Endothelial cell (in vitro differentiated cells): ENCODE results near the gene ASPA. TPM values are rescaled to one million over a fixed set of nuclear protein-coding genes. Genes with fewer than 3 reads are reported as not detected.
A peak's percentile ranks its signal among the peaks of the same experiment; 100 is the strongest.

Experiments
- DNase-seq: peaks from one replicate; pipeline ENCODE4 v3.0.0; 2021; ENCODE audit warnings: low spot score
- H3K27ac Mint-ChIP-seq: one replicate; pipeline ENCODE4 v1.8.0; 2021; ENCODE audit warnings: mixed read lengths, inconsistent platforms; ENCODE audit not compliant: unreplicated experiment
- H3K27me3 Mint-ChIP-seq: one replicate; pipeline ENCODE4 v1.8.0; 2021; ENCODE audit warnings: mild to moderate bottlenecking, moderate library complexity, mixed read lengths, inconsistent platforms; ENCODE audit not compliant: unreplicated experiment
- H3K36me3 Mint-ChIP-seq: one replicate; pipeline ENCODE4 v1.8.0; 2021; ENCODE audit warnings: mild to moderate bottlenecking, low read depth, mixed read lengths, inconsistent platforms; ENCODE audit not compliant: unreplicated experiment
- H3K4me1 Mint-ChIP-seq: one replicate; pipeline ENCODE4 v1.8.0; 2021; ENCODE audit warnings: mild to moderate bottlenecking, mixed read lengths, inconsistent platforms; ENCODE audit not compliant: unreplicated experiment
- H3K4me3 Mint-ChIP-seq: one replicate; pipeline ENCODE4 v1.8.0; 2021; ENCODE audit warnings: mild to moderate bottlenecking, mixed read lengths, inconsistent platforms; ENCODE audit not compliant: unreplicated experiment
- H3K9me3 Mint-ChIP-seq: one replicate; pipeline ENCODE4 v1.8.0; 2021; ENCODE audit warnings: mixed read lengths, inconsistent platforms; ENCODE audit not compliant: unreplicated experiment
- total RNA-seq: library from RNA; stranded (reverse); fragmentation: NEBNext Ultra II Directional; extraction: Animal tissue kit (Norgen Biotek cat#: 25700); gene quantifications from one replicate; pipeline ENCODE4 v1.2.1, GENCODE V29; 2021; ENCODE audit not compliant: unreplicated experiment
- TF ChIP-seq, protein P1 (sequence below): fragments of 200-600 bp; sonication (generic); IDR thresholded peaks from one replicate; pipeline ENCODE4 v1.5.0; 2021; ENCODE audit warnings: antibody characterized with exemption; ENCODE audit not compliant: unreplicated experiment

Gene ASPA
- total RNA-seq, 1 donor from 2014 or later = not detected

DNA sequence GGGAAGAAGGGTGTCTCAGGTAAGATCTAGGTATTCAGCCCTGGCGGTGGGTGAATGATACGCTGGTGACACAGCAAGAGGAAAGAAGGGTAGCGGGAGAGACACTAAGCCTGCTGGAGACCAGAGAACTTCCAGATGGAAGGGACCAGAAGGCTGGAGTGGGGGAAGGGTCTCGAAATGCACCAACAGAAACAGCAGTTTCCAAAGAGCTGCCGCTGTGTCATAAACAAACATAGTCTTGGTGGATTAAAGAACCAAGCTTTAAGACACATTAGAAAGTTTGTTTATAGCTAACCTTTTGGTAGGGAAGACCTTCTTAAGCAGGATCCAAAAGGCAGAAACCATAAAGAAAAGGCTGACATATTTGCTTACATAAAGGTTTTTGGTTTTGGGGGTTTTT, 60.9 kb downstream of the ASPA start:
- TF ChIP-seq, protein P1, sequence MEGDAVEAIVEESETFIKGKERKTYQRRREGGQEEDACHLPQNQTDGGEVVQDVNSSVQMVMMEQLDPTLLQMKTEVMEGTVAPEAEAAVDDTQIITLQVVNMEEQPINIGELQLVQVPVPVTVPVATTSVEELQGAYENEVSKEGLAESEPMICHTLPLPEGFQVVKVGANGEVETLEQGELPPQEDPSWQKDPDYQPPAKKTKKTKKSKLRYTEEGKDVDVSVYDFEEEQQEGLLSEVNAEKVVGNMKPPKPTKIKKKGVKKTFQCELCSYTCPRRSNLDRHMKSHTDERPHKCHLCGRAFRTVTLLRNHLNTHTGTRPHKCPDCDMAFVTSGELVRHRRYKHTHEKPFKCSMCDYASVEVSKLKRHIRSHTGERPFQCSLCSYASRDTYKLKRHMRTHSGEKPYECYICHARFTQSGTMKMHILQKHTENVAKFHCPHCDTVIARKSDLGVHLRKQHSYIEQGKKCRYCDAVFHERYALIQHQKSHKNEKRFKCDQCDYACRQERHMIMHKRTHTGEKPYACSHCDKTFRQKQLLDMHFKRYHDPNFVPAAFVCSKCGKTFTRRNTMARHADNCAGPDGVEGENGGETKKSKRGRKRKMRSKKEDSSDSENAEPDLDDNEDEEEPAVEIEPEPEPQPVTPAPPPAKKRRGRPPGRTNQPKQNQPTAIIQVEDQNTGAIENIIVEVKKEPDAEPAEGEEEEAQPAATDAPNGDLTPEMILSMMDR = no peak
- peaks cover 6% of the 10 kb centered on the region for H3K36me3 Mint-ChIP-seq

DNA sequence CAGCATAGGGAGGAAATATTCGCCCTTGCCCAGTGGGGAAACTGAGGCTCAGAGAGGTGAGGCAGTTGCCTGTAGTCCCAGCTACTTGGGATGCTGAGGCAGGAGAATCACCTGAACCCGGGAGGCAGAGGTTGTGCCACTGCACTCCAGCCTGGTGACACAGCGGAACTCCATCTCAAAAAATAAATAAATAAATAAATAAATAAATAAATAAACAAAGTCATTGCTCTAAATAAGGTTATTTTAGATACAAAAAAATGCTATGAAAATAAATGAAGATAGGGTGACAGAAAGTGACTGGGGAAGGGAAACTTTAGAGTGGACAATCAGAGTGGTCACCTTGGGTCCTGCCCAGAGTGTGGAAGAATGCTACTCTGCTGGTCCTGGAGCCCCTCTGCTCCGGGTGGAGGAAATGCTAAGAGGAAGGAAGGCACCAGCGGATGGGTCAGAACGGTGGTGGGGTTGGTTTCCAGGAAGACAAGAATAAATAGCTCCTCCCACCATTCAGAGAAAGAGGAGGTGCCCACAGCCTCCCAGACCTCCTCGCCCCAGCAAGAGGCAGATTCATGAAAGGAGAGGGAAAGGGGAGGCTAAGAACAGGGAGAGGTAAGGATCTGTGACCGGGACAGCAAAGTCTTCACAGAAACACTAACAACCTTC, 64.2 kb downstream of the ASPA start:
- H3K27me3 Mint-ChIP-seq = peaks cover 8% of the 10 kb centered on the region
- no peak for DNase-seq
- peak overlapping the region; percentile 2 for H3K27ac Mint-ChIP-seq
- H3K4me3 Mint-ChIP-seq = peak overlapping the region; percentile 12
- TF ChIP-seq, protein P1 = no peak
- H3K4me1 Mint-ChIP-seq = peaks cover 5% of the 10 kb centered on the region
- H3K36me3 Mint-ChIP-seq = peaks cover 3% of the 10 kb centered on the region
- H3K9me3 Mint-ChIP-seq = no peaks in the 10 kb centered on the region

More for the DNA sequence above, 60.9 kb downstream of the ASPA start:
- Mint-ChIP-seq H3K4me3 (no peak overlapping the region), H3K27ac (no peak overlapping the region), H3K27me3 (peaks cover 11% of the 10 kb centered on the region), H3K9me3 (no peaks in the 10 kb centered on the region), H3K4me1 (peaks cover 5% of the 10 kb centered on the region)
- DNase-seq = no peak

DNA sequence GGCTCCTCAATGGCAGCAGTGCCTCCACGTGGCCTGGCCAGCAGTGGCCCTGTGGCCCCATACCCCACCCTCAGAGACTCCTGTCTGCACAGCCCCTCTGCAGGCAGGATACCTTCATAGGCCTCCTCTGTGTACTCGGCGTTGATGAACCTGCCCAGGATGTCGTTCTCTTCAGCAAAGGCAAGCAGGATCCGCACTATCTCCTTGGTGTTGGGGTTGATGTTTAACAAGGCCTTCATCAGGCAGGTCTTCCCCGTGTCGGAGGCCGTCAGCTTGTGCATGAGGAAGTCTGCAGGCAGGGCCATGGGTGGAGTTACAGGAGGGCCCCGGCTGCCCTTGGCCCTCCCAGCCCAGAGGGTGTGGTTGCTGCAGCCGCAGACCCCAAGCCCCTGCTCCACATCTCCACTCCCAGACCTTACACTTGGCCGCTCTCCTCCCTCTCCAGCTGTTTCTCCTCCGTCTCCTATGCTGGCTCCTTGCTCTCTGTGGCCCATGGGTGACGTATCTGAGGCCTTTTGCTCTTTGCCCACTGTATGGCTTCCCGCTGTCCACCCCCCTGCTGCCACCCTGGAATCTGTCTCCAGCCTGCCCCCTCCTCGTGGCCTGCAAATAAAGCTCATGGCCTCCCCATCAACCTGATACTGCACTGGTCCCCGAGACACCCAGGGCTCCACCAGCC, 66.8 kb downstream of the ASPA start:
- no peak for DNase-seq
- TF ChIP-seq, protein P1 = no peak
- peaks cover 3% of the 10 kb centered on the region for H3K36me3 Mint-ChIP-seq
- H3K27me3 Mint-ChIP-seq = peaks cover 3% of the 10 kb centered on the region
- H3K4me3 Mint-ChIP-seq = no peak overlapping the region
- H3K9me3 Mint-ChIP-seq = no peaks in the 10 kb centered on the region
- H3K4me1 Mint-ChIP-seq = peaks cover 5% of the 10 kb centered on the region
- H3K27ac Mint-ChIP-seq = no peak overlapping the region

DNA sequence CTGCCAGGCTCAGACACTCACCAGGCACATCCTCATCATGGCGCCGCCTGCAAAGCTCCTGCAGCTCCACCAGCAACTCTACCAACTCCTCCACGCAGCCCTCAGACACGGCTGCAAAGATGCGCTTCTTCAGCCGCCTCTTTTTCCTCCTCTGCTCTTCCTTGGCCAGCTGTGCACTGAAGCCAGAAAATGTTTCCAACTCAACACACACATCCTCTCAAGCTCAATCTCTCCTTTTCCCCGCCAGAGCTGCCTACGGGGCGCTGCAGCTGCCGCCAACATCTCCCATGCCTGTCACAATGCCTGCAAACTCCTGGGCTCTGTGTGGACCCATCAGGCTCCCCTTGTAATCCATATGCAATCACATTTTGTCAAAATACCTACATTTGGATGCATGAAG, 67.7 kb downstream of the ASPA start:
- no peak overlapping the region for H3K4me3 Mint-ChIP-seq
- peaks cover 3% of the 10 kb centered on the region for H3K27me3 Mint-ChIP-seq
- H3K36me3 Mint-ChIP-seq = peaks cover 3% of the 10 kb centered on the region
- H3K9me3 Mint-ChIP-seq = no peaks in the 10 kb centered on the region
- peaks cover 5% of the 10 kb centered on the region for H3K4me1 Mint-ChIP-seq
- TF ChIP-seq, protein P1 = no peak
- H3K27ac Mint-ChIP-seq = no peak overlapping the region
- no peak for DNase-seq

DNA sequence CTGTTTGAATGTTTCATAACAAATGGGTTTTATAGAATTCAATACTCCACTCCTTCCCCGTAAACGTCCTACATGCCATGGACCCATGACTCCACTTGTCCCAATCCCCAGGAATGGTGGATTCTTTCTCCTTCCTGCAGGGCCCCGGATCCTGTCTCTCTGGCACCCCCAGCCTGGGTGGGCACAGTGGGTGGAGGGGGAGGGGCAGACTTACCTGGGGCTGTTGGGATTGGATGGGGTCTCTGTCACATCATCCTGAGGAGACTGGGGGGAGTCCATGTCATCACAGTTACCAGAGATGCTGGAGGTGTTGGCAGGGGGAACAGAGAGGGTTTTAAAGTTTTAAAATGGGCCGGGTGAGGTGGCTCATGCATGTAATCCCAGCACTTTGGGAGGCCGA, 68.6 kb downstream of the ASPA start:
- no peak overlapping the region for H3K27ac Mint-ChIP-seq
- H3K27me3 Mint-ChIP-seq = peaks cover 8% of the 10 kb centered on the region
- TF ChIP-seq, protein P1 = no peak
- H3K4me3 Mint-ChIP-seq = no peak overlapping the region
- no peaks in the 10 kb centered on the region for H3K9me3 Mint-ChIP-seq
- peaks cover 3% of the 10 kb centered on the region for H3K36me3 Mint-ChIP-seq
- no peak for DNase-seq
- peaks cover 5% of the 10 kb centered on the region for H3K4me1 Mint-ChIP-seq
